Naive thymus-derived CD4-positive, alpha-beta T cell (primary cell): ENCODE data around the gene VSTM2A. TPM values are rescaled to one million over a fixed set of nuclear protein-coding genes. Genes with fewer than 3 reads are reported as not detected.

Source experiments
- ATAC-seq: fragments of 150-1000 bp; cut with Tn5 transposase; 2 replicates; pipeline ENCODE4 v1.10.0; 2021; ENCODE audit warnings: mild to moderate bottlenecking, moderate library complexity
- CTCF ChIA-PET: fragments of 350-600 bp; sonication (Branson Sonifier 250); formaldehyde crosslinking; loops from one replicate; lab custom pipeline; 2021; ENCODE audit warnings: antibody characterized with exemption; lab: Charles Lee
- POLR2A ChIA-PET: fragments of 350-600 bp; sonication (Branson Sonifier 250); formaldehyde crosslinking; loops from one replicate; lab custom pipeline; 2021; ENCODE audit warnings: antibody characterized with exemption, inconsistent platforms; lab: Charles Lee
- DNase-seq, 9 donors: peaks; one replicate each; pipeline versions ENCODE4 v3.0.0 to v3.0.0-alpha.2; 2020 to 2022; ENCODE audit warnings: mixed read lengths in 1 of 9
- H3K27ac ChIP-seq: one replicate; pipeline ENCODE4 v1.7.0; 2013; ENCODE audit warnings: mild to moderate bottlenecking, low read depth, low read length, moderate library complexity
- H3K27me3 ChIP-seq, 2 donors: one replicate each; pipeline ENCODE4 v1.7.0; 2013; ENCODE audit warnings: low read length in 2 of 2, mild to moderate bottlenecking in 2 of 2, moderate library complexity in 2 of 2; ENCODE audit not compliant: control insufficient read depth in 2 of 2, insufficient read depth in 2 of 2
- H3K36me3 ChIP-seq, 3 experiments: 1 replicate in 2 of 3; 2 replicates in 1 of 3; pipeline ENCODE4 v1.7.0; 2013; ENCODE audit warnings: low read length in 3 of 3, mild to moderate bottlenecking in 3 of 3, moderate library complexity in 1 of 3; ENCODE audit not compliant: insufficient read depth in 3 of 3, control insufficient read depth in 2 of 3
- H3K4me1 ChIP-seq, 2 donors: one replicate each; pipeline ENCODE4 v1.7.0; 2013; ENCODE audit warnings: low read length in 2 of 2, mild to moderate bottlenecking in 2 of 2, moderate library complexity in 1 of 2; ENCODE audit not compliant: control insufficient read depth in 2 of 2, insufficient read depth in 2 of 2
- H3K4me3 ChIP-seq: 2 replicates; pipeline ENCODE4 v1.7.0; 2013; ENCODE audit warnings: mild to moderate bottlenecking, low read length
- H3K9me3 ChIP-seq, 3 experiments: 1 replicate in 2 of 3; 2 replicates in 1 of 3; pipeline ENCODE4 v1.7.0; 2013; ENCODE audit warnings: low read length in 3 of 3; ENCODE audit not compliant: control insufficient read depth in 2 of 3
- H3K27ac Mint-ChIP-seq, 9 donors: one replicate each; pipeline ENCODE4 v1.8.0; 2020 to 2022; ENCODE audit warnings: mixed read lengths in 9 of 9, mild to moderate bottlenecking in 8 of 9, moderate library complexity in 5 of 9, inconsistent platforms in 2 of 9
- H3K27me3 Mint-ChIP-seq, 5 donors: one replicate each; pipeline ENCODE4 v1.8.0; 2021 to 2022; ENCODE audit warnings: mixed read lengths in 5 of 5, mild to moderate bottlenecking in 1 of 5
- H3K36me3 Mint-ChIP-seq, 5 donors: one replicate each; pipeline ENCODE4 v1.8.0; 2020 to 2022; ENCODE audit warnings: mixed read lengths in 5 of 5, mild to moderate bottlenecking in 3 of 5, inconsistent platforms in 1 of 5
- H3K4me1 Mint-ChIP-seq, 7 donors: one replicate each; pipeline ENCODE4 v1.8.0; 2020 to 2022; ENCODE audit warnings: mixed read lengths in 7 of 7, mild to moderate bottlenecking in 3 of 7, inconsistent platforms in 1 of 7
- H3K4me3 Mint-ChIP-seq, 10 donors: one replicate each; pipeline ENCODE4 v1.8.0; 2020 to 2022; ENCODE audit warnings: mild to moderate bottlenecking in 10 of 10, mixed read lengths in 10 of 10, moderate library complexity in 6 of 10, inconsistent platforms in 2 of 10
- H3K9me3 Mint-ChIP-seq, 11 donors: one replicate each; pipeline ENCODE4 v1.8.0; 2020 to 2022; ENCODE audit warnings: mixed read lengths in 11 of 11, mild to moderate bottlenecking in 4 of 11, inconsistent platforms in 1 of 11, moderate library complexity in 1 of 11
- intact Hi-C, 2 donors: fragments of 100-400 bp; cut with micrococcal nuclease; formaldehyde crosslinking; loops; one replicate each; pipeline ENCODE4 v1.15.1; 2023
- polyA plus RNA-seq, 2 donors: library from polyadenylated mRNA; unstranded; fragments of 300-500 nt; fragmentation: Illumina TruSeq; gene quantifications; one replicate each; pipeline ENCODE4 v1.2.3, GENCODE V29; 2021
- total RNA-seq, 6 experiments: library from RNA in 5 of 6; stranded (reverse) in 5 of 6; gene quantifications; 1 replicate in 5 of 6; 2 replicates in 1 of 6; pipeline ENCODE4 v1.2.3 and lab custom pipeline; 2021 to 2026

The VSTM2A gene
- total and polyA plus RNA-seq, 7 experiments from 2014 or later = not detected

- Mint-ChIP-seq H3K4me3 (no peak overlapping the region), H3K4me1 (no peaks in the 10 kb centered on the region), H3K36me3 (no peaks in the 10 kb centered on the region), H3K27ac (no peak overlapping the region), H3K27me3 (no peaks in the 10 kb centered on the region), H3K9me3 (peaks cover 0 to 19% (median 7%) of the 10 kb centered on the region in 11 donors)
- Histone ChIP-seq H3K9me3 (no peaks in the 10 kb centered on the region), H3K27me3 (no peaks in the 10 kb centered on the region), H3K27ac (no peak overlapping the region), H3K4me3 (no peak overlapping the region), H3K36me3 (no peaks in the 10 kb centered on the region), H3K4me1 (no peaks in the 10 kb centered on the region)
- ChIA-PET POLR2A (no interaction called here), CTCF (no interaction called here)
- no peak for ATAC-seq
- DNase-seq = no peak
- intact Hi-C loops = no loop called here
Measured at GRCh38 chr7:54591404-54592386, 49.5 kb downstream of the VSTM2A start.

- no peak overlapping the region for H3K4me3 ChIP-seq
- ATAC-seq (no peak), DNase-seq (no peak)
- no peaks in the 10 kb centered on the region for H3K4me1 ChIP-seq
- H3K9me3 ChIP-seq = peaks cover 0 to 10% (median 0%) of the 10 kb centered on the region in 3 experiments
- CTCF ChIA-PET = no interaction called here
- Mint-ChIP-seq H3K27ac (no peak overlapping the region), H3K27me3 (no peaks in the 10 kb centered on the region), H3K4me3 (no peak overlapping the region), H3K9me3 (peaks cover 4 to 23% (median 14%) of the 10 kb centered on the region in 11 donors), H3K4me1 (no peaks in the 10 kb centered on the region), H3K36me3 (peaks cover 0 to 3% (median 0%) of the 10 kb centered on the region in 5 donors)
- no peaks in the 10 kb centered on the region for H3K27me3 ChIP-seq
- POLR2A ChIA-PET = no interaction called here
- no peak overlapping the region for H3K27ac ChIP-seq
- no peaks in the 10 kb centered on the region for H3K36me3 ChIP-seq
- intact Hi-C loops = no loop called here
Measured at GRCh38 chr7:54596747-54597146, 54.6 kb downstream of the VSTM2A start.

GRCh38 chr7:54615537-54615936 is 73.4 kb downstream of the VSTM2A start:
- no peak overlapping the region for H3K27ac ChIP-seq
- Mint-ChIP-seq H3K36me3 (no peaks in the 10 kb centered on the region), H3K27ac (no peak overlapping the region), H3K4me3 (no peak overlapping the region), H3K27me3 (peaks cover 0 to 5% (median 0%) of the 10 kb centered on the region in 5 donors), H3K9me3 (peaks cover 0 to 15% (median 3%) of the 10 kb centered on the region in 11 donors), H3K4me1 (no peaks in the 10 kb centered on the region)
- DNase-seq = no peak
- CTCF ChIA-PET = no interaction called here
- POLR2A ChIA-PET = no interaction called here
- no peaks in the 10 kb centered on the region for H3K27me3 ChIP-seq
- H3K4me1 ChIP-seq = no peaks in the 10 kb centered on the region
- H3K36me3 ChIP-seq = no peaks in the 10 kb centered on the region
- H3K9me3 ChIP-seq = no peaks in the 10 kb centered on the region
- no peak for ATAC-seq
- no peak overlapping the region for H3K4me3 ChIP-seq
- intact Hi-C loops = no loop called here

Other genes with a start within 250 kb of the VSTM2A start
- 100 to 1,000 TPM in 1 of 5 experiments, 10 to 100 TPM in 4; 31.8 to 174 (median 46.6) TPM for gene SEC61G, start 216.8 kb downstream of the VSTM2A start, total RNA-seq
- gene SEC61G, start 216.8 kb downstream of the VSTM2A start, polyA plus RNA-seq = 100 to 1,000 TPM; 168 to 241 TPM